RWPE2 (cell line): ENCODE measurements around the gene CDK18.

Experiments used
- ATAC-seq: fragments of 200-7000 bp; cut with Tn5 transposase; 3 replicates; pipeline ENCODE4 v1.9.1; 2021; ENCODE audit warnings: low read depth
- DNase-seq: peaks from one replicate; pipeline ENCODE4 v3.0.0-alpha.2; 2020; ENCODE audit warnings: low spot score
- H3K27ac ChIP-seq: fragments of 450-650 bp; 2 replicates; pipeline ENCODE4 v1.5.1; 2017; ENCODE audit warnings: mild to moderate bottlenecking; ENCODE audit not compliant: poor library complexity, severe bottlenecking
- H3K27me3 ChIP-seq: fragments of 250-450 bp; sonication (Bioruptor Pico); 2 replicates; pipeline ENCODE4 v1.5.1; 2021; ENCODE audit warnings: mild to moderate bottlenecking, moderate library complexity; ENCODE audit not compliant: insufficient read depth, poor library complexity, severe bottlenecking
- H3K36me3 ChIP-seq: fragments of 250-450 bp; sonication (Bioruptor Pico); 2 replicates; pipeline ENCODE4 v1.5.1; 2020; ENCODE audit warnings: low read depth, mild to moderate bottlenecking, moderate library complexity
- H3K4me1 ChIP-seq: fragments of 250-450 bp; sonication (Bioruptor Pico); 2 replicates; pipeline ENCODE4 v1.5.1; 2021; ENCODE audit warnings: mild to moderate bottlenecking, moderate library complexity; ENCODE audit not compliant: insufficient read depth, poor library complexity, severe bottlenecking
- H3K4me3 ChIP-seq: fragments of 250-450 bp; sonication (Bioruptor Pico); 2 replicates; pipeline ENCODE4 v1.5.1; 2021; ENCODE audit warnings: mild to moderate bottlenecking, moderate library complexity; ENCODE audit not compliant: severe bottlenecking
- H3K9me3 ChIP-seq: fragments of 250-450 bp; sonication (Bioruptor Pico); 2 replicates; pipeline ENCODE4 v1.5.1; 2021; ENCODE audit warnings: mild to moderate bottlenecking, moderate library complexity; ENCODE audit not compliant: severe bottlenecking
- TF ChIP-seq, protein P1 (sequence below): fragments of 450-650 bp; IDR thresholded peaks from one replicate; pipeline ENCODE4 v1.5.1; 2017; ENCODE audit warnings: mild to moderate bottlenecking, moderate library complexity; ENCODE audit not compliant: poor library complexity, severe bottlenecking

CDK18 gene

DNA sequence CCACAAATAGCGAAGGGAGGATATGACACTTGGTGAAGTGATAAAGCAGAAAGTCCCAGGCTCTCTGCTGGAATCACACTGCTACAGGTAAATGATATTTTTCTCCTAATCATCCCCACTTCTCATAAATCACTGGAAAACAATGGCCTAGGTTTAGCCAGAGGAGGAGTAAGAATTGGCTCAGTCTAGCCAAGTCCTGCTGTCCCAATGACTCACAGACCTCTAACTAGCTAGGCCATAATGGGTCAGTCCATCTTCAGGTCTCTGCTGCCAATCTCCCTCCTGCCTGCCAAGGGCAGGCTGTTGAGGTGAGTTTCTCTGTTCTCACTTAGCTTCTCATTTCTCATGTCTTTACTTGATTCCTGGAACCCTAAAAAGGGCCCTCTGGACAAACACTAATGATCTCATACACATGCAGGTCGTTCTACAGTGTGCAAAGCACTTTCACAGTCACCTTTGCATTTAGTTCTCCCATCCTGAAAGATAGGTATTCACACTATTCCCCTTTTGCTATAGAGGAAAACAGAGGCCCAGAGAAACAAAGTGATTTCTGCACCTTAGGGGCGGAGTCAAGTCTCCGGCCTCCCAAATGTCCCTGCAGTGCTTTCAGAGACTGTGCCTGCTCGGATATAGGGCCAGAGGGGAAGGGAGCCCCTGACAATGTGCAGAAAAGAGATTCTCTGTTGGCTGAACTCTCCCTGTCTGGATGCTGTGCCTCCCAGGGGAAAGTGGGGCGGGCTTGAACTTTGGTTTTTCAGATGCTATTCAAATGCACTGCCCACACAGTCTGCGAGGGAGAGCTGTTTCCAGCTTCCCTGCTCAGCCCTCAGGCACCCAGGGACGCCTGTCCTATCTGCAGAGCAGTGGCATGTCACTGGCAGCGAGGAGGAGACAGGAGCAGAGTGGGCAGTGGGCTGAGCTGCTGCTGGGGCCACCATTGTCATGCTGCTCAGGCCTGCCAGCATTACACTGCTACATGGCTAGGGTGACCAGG is 3.9 kb upstream of the CDK18 start:
- H3K27ac ChIP-seq = no peak overlapping the region

GRCh38 chr1:205502111-205502810 is 2.2 kb upstream of the CDK18 start:
- no peak for DNase-seq
- no peaks in the 10 kb centered on the region for H3K9me3 ChIP-seq
- H3K4me3 ChIP-seq = no peak overlapping the region
- no peaks in the 10 kb centered on the region for H3K27me3 ChIP-seq
- ATAC-seq = no peak
- H3K4me1 ChIP-seq = no peaks in the 10 kb centered on the region
- TF ChIP-seq, protein P1, sequence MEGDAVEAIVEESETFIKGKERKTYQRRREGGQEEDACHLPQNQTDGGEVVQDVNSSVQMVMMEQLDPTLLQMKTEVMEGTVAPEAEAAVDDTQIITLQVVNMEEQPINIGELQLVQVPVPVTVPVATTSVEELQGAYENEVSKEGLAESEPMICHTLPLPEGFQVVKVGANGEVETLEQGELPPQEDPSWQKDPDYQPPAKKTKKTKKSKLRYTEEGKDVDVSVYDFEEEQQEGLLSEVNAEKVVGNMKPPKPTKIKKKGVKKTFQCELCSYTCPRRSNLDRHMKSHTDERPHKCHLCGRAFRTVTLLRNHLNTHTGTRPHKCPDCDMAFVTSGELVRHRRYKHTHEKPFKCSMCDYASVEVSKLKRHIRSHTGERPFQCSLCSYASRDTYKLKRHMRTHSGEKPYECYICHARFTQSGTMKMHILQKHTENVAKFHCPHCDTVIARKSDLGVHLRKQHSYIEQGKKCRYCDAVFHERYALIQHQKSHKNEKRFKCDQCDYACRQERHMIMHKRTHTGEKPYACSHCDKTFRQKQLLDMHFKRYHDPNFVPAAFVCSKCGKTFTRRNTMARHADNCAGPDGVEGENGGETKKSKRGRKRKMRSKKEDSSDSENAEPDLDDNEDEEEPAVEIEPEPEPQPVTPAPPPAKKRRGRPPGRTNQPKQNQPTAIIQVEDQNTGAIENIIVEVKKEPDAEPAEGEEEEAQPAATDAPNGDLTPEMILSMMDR = no peak
- H3K36me3 ChIP-seq = no peaks in the 10 kb centered on the region; the same call in 1 of the 2 replicates
- H3K27ac ChIP-seq = no peak overlapping the region

More for the DNA sequence above, 3.9 kb upstream of the CDK18 start:
- no peak for DNase-seq
- Histone ChIP-seq H3K36me3 (no peaks in the 10 kb centered on the region), H3K4me1 (no peaks in the 10 kb centered on the region), H3K4me3 (no peak overlapping the region), H3K27me3 (no peaks in the 10 kb centered on the region), H3K9me3 (no peaks in the 10 kb centered on the region)
- TF ChIP-seq, protein P1 = no peak
- ATAC-seq = peak; percentile 26; the same call in 2 of the 3 replicates

DNA sequence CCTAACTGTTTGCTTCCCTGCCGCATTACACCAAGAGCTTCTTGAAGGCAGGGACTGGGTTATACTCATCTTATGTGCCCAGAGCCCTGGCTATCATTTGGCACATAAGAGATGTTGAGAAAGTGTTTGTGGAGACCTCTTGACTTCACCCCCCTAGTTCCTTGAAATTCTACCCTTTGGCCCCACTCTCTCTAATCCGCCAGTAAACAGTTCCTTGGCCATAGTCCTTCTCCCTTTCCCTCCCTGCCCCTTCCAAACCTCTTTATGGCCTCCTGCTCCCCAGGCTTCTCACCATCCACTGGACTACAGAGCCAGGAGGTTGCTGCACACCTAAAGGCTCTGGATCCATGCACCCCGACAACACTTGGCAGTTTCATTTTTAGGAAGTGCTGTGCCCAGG is 1.5 kb upstream of the CDK18 start:
- ATAC-seq = no peak
- no peaks in the 10 kb centered on the region for H3K4me1 ChIP-seq

GRCh38 chr1:205505076-205505729 is 734 bp downstream of the CDK18 start:
- no peaks in the 10 kb centered on the region; the same call in 1 of the 2 replicates for H3K36me3 ChIP-seq
- H3K4me1 ChIP-seq = no peaks in the 10 kb centered on the region
- no peaks in the 10 kb centered on the region for H3K27me3 ChIP-seq
- H3K4me3 ChIP-seq = peak overlapping the region; percentile 79
- DNase-seq = no peak
- peak overlapping the region; percentile 41 for H3K27ac ChIP-seq
- TF ChIP-seq, protein P1 = no peak
- no peaks in the 10 kb centered on the region for H3K9me3 ChIP-seq
- ATAC-seq = peak; percentile 17; the same call in 2 of the 3 replicates

More for the DNA sequence above, 1.5 kb upstream of the CDK18 start:
- no peak overlapping the region for H3K4me3 ChIP-seq
- H3K9me3 ChIP-seq = no peaks in the 10 kb centered on the region
- no peak overlapping the region for H3K27ac ChIP-seq
- H3K27me3 ChIP-seq = no peaks in the 10 kb centered on the region
- DNase-seq = no peak
- TF ChIP-seq, protein P1 = no peak
- H3K36me3 ChIP-seq = no peaks in the 10 kb centered on the region; the same call in 1 of the 2 replicates
